Activated T-cell treated with anti-CD3 and anti-CD28 coated beads, Interleukin-2, amount 50 U/mL, for 4 hours (primary cell): ENCODE measurements around the gene CHST5. TPM values are rescaled to one million over a fixed set of nuclear protein-coding genes. Genes with fewer than 3 reads are reported as not detected.

Source experiments
- ATAC-seq, 2 donors: fragments of 200-7000 bp; cut with Tn5 transposase; one replicate each; pipeline ENCODE4 v1.10.0; 2021
- DNase-seq: peaks from one replicate; pipeline ENCODE4 v3.0.0-alpha.2; 2020
- H3K27me3 Mint-ChIP-seq: one replicate; pipeline ENCODE4 v1.8.0; 2021; ENCODE audit warnings: low read depth, mixed read lengths
- H3K36me3 Mint-ChIP-seq: one replicate; pipeline ENCODE4 v1.8.0; 2022; ENCODE audit warnings: mixed read lengths; ENCODE audit not compliant: insufficient read depth
- H3K4me1 Mint-ChIP-seq: one replicate; pipeline ENCODE4 v1.8.0; 2021; ENCODE audit warnings: low read depth, mixed read lengths
- H3K4me3 Mint-ChIP-seq: one replicate; pipeline ENCODE4 v1.8.0; 2021; ENCODE audit warnings: mild to moderate bottlenecking, moderate library complexity, mixed read lengths
- H3K9me3 Mint-ChIP-seq: one replicate; pipeline ENCODE4 v1.8.0; 2021; ENCODE audit warnings: mixed read lengths
- total RNA-seq, 3 donors: library from RNA; stranded (reverse); gene quantifications; one replicate each; pipeline ENCODE4 v1.2.1, GENCODE V29; 2021

The CHST5 gene
- under 1 TPM; 0.10 to 0.71 (median 0.16) TPM for total RNA-seq

DNA sequence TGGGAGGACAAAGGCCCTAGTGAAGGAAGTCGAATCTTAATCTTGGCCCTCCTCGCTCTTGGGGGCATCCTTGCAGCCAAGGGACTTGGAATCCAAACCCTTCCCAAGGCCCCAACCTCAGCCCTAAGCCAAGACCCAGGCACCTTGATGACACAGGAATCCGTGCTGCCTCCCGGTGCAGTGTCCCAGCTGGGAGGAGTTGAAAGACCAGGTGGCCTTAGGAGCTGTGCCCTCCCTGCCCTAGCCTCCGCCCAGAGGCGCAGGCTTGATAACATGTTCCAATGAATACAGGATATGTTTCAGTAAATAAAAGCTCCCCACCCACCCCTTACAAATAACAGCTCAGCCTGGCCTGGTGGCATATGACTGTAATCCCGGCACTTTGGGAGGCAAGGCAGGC lies at the start of gene CHST5:
TSS of gene CHST5 (minus strand) at position 208 of the 400 bp plus-strand sequence. CDS start 5,724 bp downstream, outside the sequence.
- no peak for ATAC-seq
- Mint-ChIP-seq H3K36me3 (no peaks in the 10 kb centered on the region), H3K4me1 (peaks cover 2% of the 10 kb centered on the region), H3K27me3 (no peaks in the 10 kb centered on the region), H3K4me3 (no peak within 1 kb of the TSS), H3K9me3 (no peaks in the 10 kb centered on the region)
- no peak for DNase-seq

- Mint-ChIP-seq H3K27me3 (no peaks in the 10 kb centered on the region), H3K9me3 (no peaks in the 10 kb centered on the region), H3K4me1 (peaks cover 9% of the 10 kb centered on the region), H3K4me3 (no peak overlapping the region), H3K36me3 (peaks cover 13% of the 10 kb centered on the region)
- no peak for ATAC-seq
- no peak for DNase-seq
Measured at GRCh38 chr16:75584108-75584507, 48.2 kb upstream of the CHST5 start.

DNA sequence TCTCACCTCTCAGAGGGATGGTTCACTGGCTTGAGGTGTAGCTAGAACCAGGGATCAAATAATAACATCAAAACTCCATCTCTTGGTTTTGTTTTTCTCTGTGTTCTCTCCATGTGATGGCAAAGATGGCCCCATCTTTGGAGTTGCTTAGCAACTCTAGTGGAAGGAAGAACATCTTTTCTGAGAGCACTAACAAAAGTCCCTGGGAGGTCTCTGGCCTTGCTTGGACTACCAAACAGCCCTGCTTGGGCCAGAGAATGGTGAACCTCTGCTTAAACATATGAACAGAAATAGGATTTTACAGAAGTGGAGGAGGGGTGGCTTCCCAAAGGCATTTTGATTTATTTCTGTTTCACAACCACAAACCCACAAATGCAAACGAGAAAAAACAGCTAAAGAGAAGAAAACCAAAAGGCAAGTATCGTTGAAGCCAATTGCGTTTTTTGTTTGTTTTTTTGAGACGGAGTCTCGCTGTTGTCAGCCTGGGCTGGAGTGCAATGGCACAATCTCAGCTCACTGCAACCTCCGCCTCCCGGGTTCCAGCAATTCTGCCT lies 43.5 kb upstream of the CHST5 start:
- ATAC-seq (no peak), DNase-seq (no peak)
- H3K4me3 Mint-ChIP-seq: no peak overlapping the region
- no peaks in the 10 kb centered on the region for H3K9me3 Mint-ChIP-seq
- H3K4me1 Mint-ChIP-seq: peaks cover 16% of the 10 kb centered on the region
- no peaks in the 10 kb centered on the region for H3K27me3 Mint-ChIP-seq
- peaks cover 20% of the 10 kb centered on the region for H3K36me3 Mint-ChIP-seq

GRCh38 chr16:75578725-75579124 lies 42.8 kb upstream of the CHST5 start:
- Mint-ChIP-seq H3K9me3 (no peaks in the 10 kb centered on the region), H3K36me3 (peaks cover 24% of the 10 kb centered on the region), H3K4me1 (peaks cover 13% of the 10 kb centered on the region), H3K27me3 (no peaks in the 10 kb centered on the region), H3K4me3 (no peak overlapping the region)
- ATAC-seq (no peak), DNase-seq (no peak)

- ATAC-seq (no peak), DNase-seq (no peak)
Measured at GRCh38 chr16:75578212-75578611, 42.3 kb upstream of the CHST5 start.

GRCh38 chr16:75576384-75576811 lies 40.5 kb upstream of the CHST5 start:
- no peaks in the 10 kb centered on the region for H3K9me3 Mint-ChIP-seq
- H3K36me3 Mint-ChIP-seq: peaks cover 32% of the 10 kb centered on the region
- H3K4me1 Mint-ChIP-seq: peaks cover 20% of the 10 kb centered on the region
- ATAC-seq: no peak
- no peaks in the 10 kb centered on the region for H3K27me3 Mint-ChIP-seq
- DNase-seq: no peak
- H3K4me3 Mint-ChIP-seq: no peak overlapping the region

More at GRCh38 chr16:75578212-75578611, 42.3 kb upstream of the CHST5 start:
- Mint-ChIP-seq H3K27me3 (no peaks in the 10 kb centered on the region), H3K36me3 (peaks cover 29% of the 10 kb centered on the region), H3K9me3 (no peaks in the 10 kb centered on the region), H3K4me1 (peaks cover 17% of the 10 kb centered on the region), H3K4me3 (no peak overlapping the region)

DNA sequence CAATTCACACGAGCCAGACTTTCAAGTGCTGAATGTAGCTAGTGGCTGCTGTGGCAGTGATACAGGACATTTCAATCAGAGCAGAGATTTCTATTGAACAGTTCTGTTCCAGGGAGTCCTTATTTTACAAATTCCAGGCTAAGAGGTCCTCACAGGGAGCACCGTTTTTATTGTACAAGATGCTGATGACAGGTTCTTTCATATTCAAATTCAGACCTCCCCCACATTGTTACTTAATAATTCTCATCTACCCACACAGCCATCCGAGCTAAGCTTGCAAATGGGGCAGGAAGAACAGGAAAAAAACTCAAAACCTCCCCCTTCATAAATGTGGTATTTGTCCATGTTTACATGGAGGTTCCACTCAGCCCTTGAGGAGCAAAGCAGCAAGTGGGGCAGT lies 40.0 kb upstream of the CHST5 start:
- Mint-ChIP-seq H3K36me3 (peaks cover 35% of the 10 kb centered on the region), H3K4me1 (peaks cover 23% of the 10 kb centered on the region), H3K4me3 (no peak overlapping the region)

DNA sequence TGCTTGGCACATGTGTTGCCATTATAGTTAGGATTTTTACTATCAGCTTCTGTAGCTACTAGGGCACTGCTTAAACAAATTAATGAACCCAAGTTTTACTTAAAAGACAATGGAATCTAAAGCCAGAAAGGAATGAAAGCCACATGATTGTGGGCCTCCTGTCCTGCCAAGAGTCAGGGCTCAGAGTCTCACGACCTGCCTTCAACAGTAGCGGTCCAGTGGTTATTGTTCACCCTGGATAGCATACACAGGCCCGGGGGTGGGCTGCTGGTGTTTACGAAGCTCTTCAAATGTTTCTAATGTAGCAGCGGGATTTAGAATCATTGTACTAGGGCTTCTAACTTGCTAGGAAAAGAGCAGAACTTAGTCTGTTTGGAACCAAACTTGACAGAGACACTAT lies 38.0 kb upstream of the CHST5 start:
- H3K36me3 Mint-ChIP-seq: peaks cover 31% of the 10 kb centered on the region
- no peaks in the 10 kb centered on the region for H3K27me3 Mint-ChIP-seq
- no peak for DNase-seq
- peaks cover 29% of the 10 kb centered on the region for H3K4me1 Mint-ChIP-seq
- no peak overlapping the region for H3K4me3 Mint-ChIP-seq
- ATAC-seq: no peak
- no peaks in the 10 kb centered on the region for H3K9me3 Mint-ChIP-seq

More for the DNA sequence above, 40.0 kb upstream of the CHST5 start:
- no peaks in the 10 kb centered on the region for H3K27me3 Mint-ChIP-seq
- DNase-seq: no peak
- no peak for ATAC-seq
- H3K9me3 Mint-ChIP-seq: no peaks in the 10 kb centered on the region

DNA sequence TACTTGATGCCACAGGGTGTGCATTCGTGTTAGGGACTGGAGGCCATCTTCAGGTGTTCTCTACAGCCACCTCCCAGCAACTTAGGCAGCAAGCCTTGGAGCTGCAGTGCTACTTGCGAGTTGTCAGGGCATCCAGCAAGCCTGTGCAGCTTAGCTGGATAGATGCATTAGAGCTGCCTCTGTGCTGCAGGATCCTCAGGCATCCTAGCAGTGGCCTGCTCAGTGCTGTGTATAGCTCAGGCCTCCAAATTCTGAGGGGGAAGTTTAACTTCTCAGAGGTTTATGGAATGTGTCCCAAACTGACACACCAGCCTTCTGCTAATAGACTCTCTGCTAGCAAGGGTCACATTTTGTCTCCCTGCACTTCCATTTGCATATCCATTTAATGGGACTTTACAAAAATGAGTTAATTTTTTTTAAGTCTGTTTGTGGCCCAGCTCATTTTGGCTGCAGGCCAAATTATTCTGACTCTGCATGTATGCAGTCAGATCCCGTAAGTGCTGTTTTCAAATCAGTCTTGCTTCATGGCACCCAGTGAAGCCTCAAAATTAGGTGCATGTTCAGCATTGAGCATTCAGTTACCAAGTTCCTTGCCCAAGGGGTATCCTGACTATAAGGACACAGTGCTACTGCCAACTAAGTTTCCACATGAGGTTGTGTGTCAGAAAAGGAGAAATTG lies 37.1 kb upstream of the CHST5 start:
- Mint-ChIP-seq H3K27me3 (no peaks in the 10 kb centered on the region), H3K36me3 (peaks cover 33% of the 10 kb centered on the region), H3K9me3 (no peaks in the 10 kb centered on the region), H3K4me1 (peaks cover 32% of the 10 kb centered on the region), H3K4me3 (no peak overlapping the region)
- ATAC-seq: no peak
- no peak for DNase-seq

GRCh38 chr16:75570396-75571065 lies 34.6 kb upstream of the CHST5 start:
- no peaks in the 10 kb centered on the region for H3K27me3 Mint-ChIP-seq
- peaks cover 26% of the 10 kb centered on the region for H3K36me3 Mint-ChIP-seq
- no peak overlapping the region for H3K4me3 Mint-ChIP-seq
- ATAC-seq: no peak
- peaks cover 39% of the 10 kb centered on the region for H3K4me1 Mint-ChIP-seq
- H3K9me3 Mint-ChIP-seq: no peaks in the 10 kb centered on the region
- no peak for DNase-seq

- ATAC-seq (no peak), DNase-seq (no peak)
- Mint-ChIP-seq H3K36me3 (peaks cover 15% of the 10 kb centered on the region), H3K27me3 (peaks cover 9% of the 10 kb centered on the region), H3K4me3 (peak overlapping the region; percentile 94), H3K9me3 (no peaks in the 10 kb centered on the region), H3K4me1 (peaks cover 42% of the 10 kb centered on the region)
Measured at GRCh38 chr16:75567911-75568310, 32.0 kb upstream of the CHST5 start.

- peaks cover 14% of the 10 kb centered on the region for H3K27me3 Mint-ChIP-seq
- ATAC-seq (peak; percentile 20 to 21), DNase-seq (no peak)
- H3K36me3 Mint-ChIP-seq: peaks cover 15% of the 10 kb centered on the region
- peak overlapping the region; percentile 94 for H3K4me3 Mint-ChIP-seq
- H3K4me1 Mint-ChIP-seq: peaks cover 42% of the 10 kb centered on the region
- H3K9me3 Mint-ChIP-seq: no peaks in the 10 kb centered on the region
Measured at GRCh38 chr16:75566758-75567255, 30.9 kb upstream of the CHST5 start.

- H3K4me1 Mint-ChIP-seq: peaks cover 39% of the 10 kb centered on the region
- peak within 1 kb of the TSS; percentile 94 for H3K4me3 Mint-ChIP-seq
- H3K27me3 Mint-ChIP-seq: peaks cover 14% of the 10 kb centered on the region
- peaks cover 12% of the 10 kb centered on the region for H3K36me3 Mint-ChIP-seq
- DNase-seq: peak; percentile 91
- ATAC-seq: peak; percentile 79
- H3K9me3 Mint-ChIP-seq: no peaks in the 10 kb centered on the region
Measured at GRCh38 chr16:75566040-75566757, 30.3 kb upstream of the CHST5 start, which contains the start of gene GABARAPL2. Gene GABARAPL2, plus strand, starts transcription at chr16:75566379. Its CDS starts 108 bp downstream, at chr16:75566487.

GRCh38 chr16:75565640-75566039 lies 29.7 kb upstream of the CHST5 start:
- Mint-ChIP-seq H3K36me3 (peaks cover 11% of the 10 kb centered on the region), H3K27me3 (peaks cover 14% of the 10 kb centered on the region), H3K4me1 (peaks cover 38% of the 10 kb centered on the region), H3K9me3 (no peaks in the 10 kb centered on the region), H3K4me3 (peak overlapping the region; percentile 94)
- DNase-seq (no peak), ATAC-seq (no peak)
